Measurements from ENCODE around the gene MPL.
"Not testable (repeated sequence)": the region's sequence is repeated elsewhere in the genome, so short reads cannot be mapped to it uniquely, and the experiment has no call there.

Gene MPL

DNA sequence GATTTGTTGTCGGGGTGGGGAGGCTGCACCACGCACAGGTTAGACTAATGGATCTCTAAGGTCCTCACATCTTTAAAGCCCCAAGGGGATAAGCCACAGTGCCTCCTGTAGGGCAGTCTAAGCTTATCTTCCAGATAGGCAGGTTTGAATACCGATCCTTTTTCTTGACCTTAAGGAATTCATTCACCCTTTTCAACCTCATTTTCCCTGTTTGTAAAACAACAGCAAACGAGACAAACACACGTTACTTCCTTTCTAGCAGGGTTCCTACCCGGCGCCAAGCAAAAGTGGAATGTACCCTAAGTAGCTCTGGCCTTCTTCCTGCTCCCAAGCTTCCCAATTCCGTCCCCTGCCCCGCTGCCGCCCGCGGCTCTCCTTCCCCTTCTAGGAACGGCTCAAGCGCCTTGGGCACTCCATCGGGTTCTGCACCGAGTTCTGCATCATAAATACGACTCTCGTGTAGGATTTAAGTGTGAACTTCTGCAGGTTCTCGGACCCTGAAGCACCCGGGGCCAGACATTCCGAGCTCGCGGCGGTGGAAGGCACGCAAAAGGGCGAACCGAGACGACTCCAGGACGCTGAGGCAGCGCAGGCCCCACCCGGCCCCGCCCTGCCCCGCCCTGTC lies 20.6 kb downstream of the MPL start:
- DNase-seq, result peak; percentile 75

DNA sequence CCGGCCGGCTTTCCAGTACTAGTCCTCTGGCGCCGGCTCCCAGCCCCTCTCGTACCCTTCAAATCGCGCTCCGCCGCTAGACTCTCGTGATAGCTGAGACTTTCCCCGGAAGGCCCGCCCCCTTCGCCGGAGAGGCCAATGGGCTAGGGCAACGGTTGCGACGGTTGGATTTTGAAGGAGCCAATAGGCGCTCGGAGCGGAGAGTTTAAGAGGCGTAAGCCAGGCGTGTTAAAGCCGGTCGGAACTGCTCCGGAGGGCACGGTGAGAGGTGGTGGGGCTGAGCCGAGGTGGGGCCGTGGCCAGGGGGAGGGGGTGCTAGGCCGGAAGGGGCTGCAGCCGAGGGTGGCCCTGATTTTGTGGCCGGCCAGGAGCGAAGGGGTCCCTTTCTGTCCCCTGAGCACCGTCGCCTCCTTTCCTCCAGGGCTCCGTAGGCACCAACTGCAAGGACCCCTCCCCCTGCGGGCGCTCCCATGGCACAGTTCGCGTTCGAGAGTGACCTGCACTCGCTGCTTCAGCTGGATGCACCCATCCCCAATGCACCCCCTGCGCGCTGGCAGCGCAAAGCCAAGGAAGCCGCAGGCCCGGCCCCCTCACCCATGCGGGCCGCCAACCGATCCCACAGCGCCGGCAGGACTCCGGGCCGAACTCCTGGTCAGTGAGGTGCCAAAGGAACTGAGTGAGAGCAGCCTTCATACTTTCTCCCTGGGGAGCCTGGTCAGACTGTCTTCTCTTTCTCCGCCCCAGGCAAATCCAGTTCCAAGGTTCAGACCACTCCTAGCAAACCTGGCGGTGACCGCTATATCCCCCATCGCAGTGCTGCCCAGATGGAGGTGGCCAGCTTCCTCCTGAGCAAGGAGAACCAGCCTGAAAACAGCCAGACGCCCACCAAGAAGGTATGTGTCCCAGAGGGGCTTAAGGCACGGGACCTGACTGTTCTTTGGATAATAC lies 21.4 kb downstream of the MPL start, which contains the start of gene CDC20:
CDC20 (plus strand) TSS at position 236 of the 948 bp plus-strand sequence; CDS start at position 471, 235 bp downstream.
- peak; percentile 93 for DNase-seq

DNA sequence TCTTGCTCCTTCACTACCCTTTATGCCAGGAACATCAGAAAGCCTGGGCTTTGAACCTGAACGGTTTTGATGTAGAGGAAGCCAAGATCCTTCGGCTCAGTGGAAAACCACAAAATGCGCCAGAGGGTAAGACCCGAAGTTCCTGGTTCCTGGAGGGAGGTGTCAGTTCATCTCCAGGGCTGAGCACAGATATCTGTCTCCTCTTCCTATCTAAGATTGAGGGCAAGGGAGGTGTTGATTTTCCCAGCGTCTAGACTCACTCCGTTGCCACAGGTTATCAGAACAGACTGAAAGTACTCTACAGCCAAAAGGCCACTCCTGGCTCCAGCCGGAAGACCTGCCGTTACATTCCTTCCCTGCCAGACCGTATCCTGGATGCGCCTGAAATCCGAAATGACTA lies 22.1 kb downstream of the MPL start:
- no peak for DNase-seq

DNA sequence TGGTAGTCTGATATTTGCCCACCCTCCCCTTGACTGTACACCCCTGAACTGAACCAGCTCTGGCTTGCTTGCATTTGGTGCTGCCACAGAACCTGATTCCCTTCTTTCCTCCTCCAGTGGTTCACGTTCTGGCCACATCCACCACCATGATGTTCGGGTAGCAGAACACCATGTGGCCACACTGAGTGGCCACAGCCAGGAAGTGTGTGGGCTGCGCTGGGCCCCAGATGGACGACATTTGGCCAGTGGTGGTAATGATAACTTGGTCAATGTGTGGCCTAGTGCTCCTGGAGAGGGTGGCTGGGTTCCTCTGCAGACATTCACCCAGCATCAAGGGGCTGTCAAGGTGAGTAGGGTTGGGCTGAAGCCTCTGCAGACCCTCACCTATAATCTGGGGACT lies 23.0 kb downstream of the MPL start:
- no peak for DNase-seq

DNA sequence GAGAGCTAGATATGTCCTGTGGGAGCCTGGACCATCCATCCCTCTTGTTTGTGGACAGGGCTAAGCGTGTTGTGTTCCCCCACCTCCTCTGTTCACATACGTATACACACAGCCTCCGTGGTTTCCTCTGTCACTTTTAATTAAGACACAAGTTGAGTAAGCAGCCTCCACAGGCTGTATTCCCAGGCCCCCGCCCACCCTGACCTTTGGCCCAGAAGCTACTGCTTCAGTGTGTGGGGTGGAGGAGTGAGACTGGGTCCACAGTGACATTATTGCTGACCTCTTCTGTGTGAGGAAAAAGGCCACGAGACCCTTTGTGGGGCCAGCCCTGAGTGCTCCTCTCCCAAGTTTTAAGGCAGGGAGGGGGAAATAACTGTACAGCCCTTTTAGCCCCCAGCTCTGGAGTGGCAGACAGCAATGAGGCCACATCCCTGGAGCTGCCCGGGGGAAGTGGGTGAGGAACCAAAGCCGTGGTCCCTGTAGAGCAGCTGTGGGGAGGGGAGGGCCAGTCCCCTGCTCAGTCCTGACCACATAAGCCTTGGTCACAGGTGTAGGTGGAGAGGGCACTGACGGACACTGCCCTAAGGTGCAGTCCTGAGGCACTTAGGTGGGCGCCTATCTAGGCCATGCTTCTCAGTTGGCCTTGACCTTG lies 25.8 kb downstream of the MPL start:
- DNase-seq, result no peak

DNA sequence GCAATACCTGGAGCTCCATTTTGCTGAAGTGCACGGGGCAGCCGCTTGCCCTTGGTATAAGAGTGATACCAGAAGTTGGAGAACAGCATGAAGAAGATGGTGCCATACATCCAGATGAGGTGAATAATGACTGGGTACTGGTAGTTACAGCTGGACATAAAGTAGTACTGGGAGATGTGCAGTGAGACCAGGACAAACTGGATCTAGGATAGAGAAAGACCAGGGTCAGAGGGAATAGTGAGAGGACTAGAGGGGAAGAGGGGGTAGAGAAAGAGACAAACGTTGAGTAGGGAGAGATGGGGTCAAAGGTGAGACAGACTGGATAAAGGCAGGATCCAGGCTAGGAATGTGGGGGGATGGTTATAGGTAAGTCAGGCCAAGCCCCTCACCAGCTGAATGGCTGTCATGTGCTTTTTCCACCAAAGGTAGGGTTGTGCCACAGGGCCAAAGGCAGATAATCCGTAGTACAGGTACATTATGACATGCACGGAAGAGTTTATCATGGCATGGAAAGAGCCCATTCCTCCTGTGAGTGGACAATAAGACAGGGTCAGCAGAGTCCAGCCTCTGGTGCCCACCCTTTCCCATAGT lies 26.4 kb downstream of the MPL start:
- no peak for DNase-seq

DNA sequence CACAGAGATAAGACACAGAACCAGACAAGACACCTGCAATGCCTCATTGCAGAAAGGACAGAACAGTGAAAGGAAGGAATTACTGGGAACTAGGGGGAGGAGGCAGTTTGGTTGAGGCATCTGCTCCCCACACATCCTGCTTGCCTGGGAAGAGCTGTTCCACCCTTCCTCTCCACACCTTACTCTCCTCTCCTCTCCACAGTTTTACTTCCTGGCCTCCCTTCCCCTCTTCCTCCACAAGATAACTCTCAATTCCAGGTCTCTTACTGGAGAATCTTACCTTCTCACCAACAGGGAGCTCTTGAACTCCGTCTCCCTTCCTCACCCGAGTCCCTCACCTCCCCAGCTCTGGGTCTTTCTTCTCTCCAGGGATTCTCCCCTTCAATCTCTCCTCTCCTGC lies 28.1 kb downstream of the MPL start:
- no peak for DNase-seq

DNA sequence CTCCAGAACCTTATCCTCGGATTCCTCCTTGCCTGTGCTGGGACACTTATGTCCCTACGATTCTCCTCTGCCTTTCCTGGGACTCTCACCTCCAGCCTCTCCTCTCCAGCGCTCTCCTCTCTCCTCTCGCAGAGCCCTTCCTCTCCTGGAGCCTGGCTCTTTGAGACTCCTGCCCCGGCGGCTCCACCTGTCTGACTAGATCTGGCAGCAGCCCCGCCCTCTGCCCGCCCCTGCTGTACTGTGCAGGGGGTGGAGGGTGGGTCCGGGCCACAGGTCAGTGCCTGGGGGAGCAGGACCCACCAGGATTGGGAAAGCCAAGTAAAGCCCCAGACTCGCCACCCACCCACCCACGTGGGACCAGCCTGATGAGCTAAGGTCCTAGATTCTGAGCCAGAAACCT lies 28.6 kb downstream of the MPL start:
- DNase-seq, result no peak

DNA sequence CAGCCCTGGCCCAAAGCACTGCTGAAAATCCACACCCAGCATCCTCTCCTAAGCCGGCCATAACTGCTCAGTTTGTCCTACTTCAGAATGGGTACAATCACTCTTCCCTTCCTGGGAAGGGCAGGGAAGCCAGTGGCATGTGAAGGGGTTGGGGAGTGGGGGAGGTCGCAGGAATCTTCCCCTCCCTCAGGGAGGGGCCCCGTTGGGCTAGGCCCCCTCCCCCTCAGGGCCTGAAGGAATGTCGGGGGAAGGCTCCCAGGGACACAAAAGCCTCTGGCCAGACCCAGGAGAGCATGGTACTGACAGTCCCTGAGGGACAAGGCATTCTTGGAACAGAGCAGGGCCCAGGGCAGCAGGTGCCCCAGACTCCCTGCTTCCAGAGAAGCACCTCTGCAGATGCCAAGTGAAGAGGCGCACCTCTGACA lies 29.0 kb downstream of the MPL start:
- no peak for DNase-seq

DNA sequence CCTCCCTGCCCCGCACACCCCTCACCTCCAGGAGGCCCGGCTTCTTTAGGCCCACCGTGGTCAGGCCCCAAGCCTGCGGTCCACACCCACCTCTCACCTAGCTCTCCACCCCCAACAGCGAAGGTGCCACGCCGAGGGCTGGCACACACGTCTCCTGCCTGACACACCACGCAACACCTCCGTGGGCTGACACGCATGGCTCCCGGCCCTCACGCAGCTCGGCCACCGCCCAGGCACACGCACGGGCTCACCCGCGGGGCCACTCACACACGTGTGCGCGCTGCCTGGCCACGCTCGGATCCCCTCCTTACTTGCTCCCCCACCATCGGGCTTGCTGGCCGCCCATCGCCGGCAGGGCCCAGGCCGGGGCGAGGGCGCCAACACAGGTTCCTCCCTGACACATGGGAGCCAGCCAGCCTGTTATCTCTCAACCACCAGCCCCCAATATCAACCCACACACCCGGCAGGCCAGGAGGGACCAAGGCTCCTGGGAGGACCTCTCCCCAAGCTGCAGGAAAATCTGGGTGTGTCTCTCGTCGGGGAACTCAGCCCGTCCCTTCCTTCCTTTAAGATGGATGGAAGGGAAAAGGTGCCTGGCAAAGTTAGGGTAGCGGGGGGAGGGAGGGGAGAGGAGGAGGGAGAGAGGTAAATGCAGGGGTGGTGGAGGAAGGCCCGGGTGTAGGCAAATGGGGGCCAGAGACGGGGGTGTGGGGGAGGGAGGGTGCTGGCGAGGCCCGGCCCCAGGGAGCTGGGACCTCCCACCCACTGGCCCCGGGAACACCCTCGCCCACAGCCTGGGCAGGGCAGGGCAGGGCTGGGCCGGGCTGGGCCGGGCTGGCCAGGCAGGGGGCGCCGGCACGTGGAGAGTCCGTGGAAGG lies 29.6 kb downstream of the MPL start:
- DNase-seq, result no peak

DNA sequence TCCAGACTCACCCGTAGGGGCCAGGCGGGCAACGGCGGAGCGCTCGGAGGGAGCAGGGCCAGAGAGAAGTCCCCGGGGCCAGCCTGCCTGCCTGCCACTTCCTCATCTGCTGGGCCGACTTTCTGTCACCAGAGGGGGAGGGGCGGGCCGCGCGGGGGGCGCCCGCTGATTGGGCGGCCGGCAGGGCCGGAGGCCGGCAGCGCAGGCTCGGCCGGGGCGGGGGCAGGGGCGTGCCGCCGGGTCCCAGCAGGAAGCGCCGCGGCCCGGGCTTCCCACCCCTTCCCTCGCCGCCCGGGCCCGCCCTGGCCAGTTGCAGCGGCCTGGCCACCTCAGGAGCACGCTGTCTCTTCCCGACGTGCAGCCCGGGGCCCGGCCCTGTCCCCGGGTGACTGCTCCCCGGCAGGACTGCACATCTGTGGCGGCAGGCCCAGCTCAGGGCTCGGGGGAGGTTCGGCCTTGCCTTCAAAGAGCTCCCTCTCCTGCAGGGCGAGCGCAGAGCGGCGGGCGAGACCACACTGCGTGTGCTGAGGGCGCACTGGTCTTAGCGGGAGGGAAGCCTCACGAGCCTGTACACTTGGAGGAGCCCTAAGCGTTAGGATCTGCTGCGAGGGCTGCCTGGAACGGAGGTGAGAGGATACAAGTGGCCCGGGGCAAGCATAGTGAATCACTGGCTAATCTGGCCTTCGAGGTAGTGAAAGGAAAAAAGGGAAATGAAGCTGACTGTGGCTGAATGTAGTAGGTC lies 30.5 kb downstream of the MPL start, which contains the start of gene ELOVL1:
ELOVL1 (minus strand) TSS at position 108 of the 742 bp plus-strand sequence. CDS start 2,402 bp downstream, outside the sequence.
- DNase-seq, result peak; percentile 82

DNA sequence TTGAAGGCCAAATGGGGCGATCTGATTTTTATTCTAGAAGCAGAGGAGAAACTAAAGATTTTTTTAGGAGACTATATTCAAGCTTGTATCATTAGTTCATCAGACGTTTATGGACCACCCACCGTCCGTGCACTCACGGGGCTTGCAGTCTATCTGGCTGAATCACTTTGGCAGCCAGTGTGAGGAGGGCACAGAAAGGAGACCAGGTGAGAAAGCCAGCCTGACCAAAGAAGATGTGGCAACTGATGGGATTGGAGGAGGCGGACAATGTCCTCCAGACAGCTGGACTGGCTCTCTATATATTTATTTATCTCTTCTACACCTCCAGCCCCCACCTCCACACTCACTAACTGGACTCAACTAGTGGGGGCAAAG lies 31.0 kb downstream of the MPL start:
- DNase-seq, result no peak

DNA sequence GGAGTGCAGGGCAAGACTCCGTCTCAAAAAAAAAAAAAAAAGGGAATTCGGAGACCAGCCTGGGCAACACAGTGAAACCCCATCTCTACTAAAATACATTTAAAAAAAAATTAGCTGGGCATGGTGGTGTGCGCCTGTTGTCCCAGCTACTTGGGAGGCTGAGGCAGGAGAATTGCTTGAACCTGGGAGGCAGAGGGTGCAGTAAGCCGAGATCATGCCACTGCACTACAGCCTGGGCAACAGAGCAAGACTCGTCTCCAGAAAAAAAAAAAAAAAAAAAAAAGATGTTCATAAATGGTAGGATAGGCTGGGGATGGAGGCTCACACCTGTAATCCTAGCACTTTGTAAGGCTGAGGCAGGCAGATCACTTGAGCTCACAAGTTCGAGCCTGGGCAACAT lies 32.2 kb downstream of the MPL start:
- not testable (repeated sequence) for DNase-seq

DNA sequence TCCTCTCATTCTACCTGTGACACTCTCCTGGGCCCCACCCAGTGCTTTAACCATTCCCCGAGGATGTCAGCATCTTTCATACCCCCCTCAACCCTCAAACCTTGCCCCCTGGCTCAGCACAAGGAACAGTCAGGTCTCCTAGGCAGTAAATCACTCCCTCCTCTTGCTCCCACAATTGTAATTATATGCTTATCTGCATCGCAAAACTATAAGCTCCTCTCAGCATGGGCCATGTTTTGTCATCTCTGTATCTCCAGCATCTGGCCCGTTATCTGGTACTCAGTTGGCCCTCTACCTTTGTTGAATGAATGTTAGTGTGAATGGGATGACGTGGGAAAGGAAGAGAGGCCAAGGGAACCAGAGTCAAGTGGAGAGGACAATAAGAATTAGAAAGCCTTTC lies 32.9 kb downstream of the MPL start:
- no peak for DNase-seq

DNA sequence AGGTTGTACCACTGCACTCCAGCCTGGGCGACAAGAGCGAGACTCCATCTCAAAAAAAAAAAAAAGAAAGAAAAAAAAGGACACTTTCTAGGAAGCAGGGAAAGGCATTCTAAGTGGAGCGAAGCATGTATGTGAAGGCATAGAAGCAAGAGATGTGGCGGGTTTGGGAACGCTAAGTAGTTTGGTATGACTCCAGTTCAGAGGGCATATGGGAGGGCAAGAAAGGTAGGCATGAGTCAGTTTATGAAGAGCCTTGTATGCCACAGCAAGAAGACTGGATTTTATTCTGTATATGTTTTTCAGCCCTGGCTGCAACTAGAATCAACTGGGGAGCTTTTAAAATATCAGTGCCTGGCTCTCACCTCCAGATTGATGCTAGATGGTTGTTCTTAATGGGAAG lies 34.6 kb downstream of the MPL start:
- DNase-seq, result no peak

DNA sequence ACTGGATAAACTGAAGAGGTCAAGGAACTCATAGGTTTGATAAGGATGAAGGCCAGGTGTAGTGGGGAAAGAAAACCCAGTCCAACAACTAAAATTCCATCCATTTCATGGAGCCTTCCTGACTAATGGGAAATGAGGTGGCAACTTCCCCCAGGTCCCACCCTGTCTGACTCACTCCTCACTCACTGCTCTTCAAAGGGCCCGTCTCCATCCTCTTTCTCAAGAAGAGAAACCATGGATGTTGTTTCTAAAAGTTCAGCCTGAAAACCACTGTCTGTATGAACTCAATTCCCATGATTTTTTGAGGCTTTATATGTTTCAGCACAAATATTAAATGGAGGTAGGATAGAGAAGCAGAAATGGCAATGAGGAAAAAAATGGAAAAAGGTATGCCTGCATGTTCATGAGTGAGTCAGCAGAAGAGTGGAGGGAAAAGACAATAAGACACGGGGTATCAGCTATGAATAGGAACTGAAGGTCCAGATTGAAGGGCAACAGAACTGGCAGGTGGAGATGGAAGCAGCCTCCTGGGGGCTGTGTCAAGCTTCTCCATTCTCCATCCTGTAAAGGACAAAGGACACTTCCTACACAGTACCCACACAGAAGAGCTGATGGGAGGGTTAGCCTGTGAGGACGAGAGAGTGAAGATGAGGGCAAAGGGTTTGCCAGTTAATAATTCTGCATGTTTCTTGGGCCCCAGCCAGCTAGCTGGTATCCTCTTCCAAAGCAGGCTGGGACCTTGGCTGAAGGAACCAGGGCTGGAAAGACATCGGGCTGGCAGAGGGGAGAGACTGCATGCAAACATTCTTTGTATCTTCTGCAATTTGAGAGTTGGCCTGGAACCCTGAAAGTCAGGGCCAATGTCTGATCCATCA lies 35.7 kb downstream of the MPL start:
- no peak for DNase-seq

DNA sequence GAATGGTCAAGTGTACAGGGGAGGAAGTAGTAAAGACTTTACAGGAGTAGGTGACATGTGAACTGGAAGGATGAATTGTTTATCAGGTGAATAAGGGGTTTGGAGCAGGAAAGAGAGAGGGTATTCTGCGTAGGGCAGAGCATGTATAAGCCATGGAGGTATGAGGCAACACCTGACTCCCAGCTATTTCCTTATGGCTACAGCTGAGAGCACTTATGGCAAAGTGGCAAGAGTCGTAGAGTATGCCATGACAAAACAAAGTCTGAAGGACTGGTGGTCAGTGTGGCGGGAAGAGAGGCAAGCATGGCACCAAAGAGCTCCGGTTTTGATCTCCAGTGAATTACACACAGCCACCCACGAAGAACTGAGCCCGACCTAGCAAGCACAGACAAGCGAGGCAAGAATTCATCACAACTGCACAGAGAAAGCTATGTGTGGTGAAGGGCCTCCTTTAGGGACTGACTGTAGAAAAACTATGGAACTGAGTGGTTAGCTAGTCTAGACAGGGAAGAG lies 39.2 kb downstream of the MPL start:
- no peak for DNase-seq

DNA sequence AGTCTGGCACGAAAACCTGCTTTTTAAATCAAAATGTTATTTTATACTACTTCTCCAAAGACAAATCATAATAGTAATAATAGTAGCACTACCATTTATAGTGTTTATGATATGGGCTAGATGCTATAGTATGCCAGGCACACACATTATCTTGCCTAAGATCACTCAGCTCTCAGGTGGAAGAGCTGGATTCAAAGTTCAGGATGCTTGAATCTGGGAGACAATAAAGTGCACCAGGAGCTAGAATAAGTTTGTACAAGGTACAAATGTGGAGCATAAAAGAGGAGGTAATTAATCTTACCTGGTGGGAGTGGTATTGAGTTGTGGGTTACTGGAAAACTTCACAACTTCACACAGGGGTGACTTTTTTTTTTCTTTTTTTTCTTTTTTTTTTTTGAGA lies 40.2 kb downstream of the MPL start:
- DNase-seq, result no peak

DNA sequence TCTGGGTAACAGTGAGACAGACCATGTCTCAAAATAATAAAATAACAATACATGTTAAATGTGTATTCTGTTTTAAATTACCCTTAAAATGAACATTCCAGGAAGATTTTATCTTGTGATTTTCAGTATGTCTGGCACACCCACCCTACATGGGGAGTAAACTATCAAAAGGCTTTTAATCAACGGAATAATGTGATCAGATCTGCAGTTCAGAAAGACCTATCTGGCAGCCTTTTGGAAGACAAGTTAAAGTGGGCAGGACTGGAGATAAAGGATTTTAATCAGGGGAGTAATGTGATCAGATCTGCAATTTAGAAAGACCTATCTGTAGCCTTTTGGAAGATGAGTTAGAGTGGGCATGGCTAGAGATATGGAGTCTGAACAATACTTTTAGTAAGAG lies 41.9 kb downstream of the MPL start:
- no peak for DNase-seq

DNA sequence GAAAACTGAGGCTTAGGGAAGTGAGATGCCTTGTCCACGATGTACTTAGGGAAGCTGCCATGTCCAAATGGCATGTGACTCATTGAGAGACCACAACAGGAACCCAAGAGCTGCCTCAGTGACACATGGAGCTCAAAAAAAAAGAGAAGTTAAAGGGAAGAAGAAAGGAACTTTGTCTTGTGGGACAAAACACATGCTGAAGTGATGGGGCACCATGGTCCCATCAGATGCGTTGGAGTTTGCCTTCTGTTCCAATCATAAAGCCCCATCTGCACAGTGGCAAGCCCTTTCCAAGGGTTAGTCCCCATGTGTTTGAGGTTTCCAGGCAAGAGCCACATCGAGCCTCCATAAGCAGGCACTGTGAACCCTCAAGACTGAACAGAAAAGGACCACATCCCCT lies 44.0 kb downstream of the MPL start:
- no peak for DNase-seq
